ENCODE measurements around the gene C6orf47.

C6orf47 gene

DNA sequence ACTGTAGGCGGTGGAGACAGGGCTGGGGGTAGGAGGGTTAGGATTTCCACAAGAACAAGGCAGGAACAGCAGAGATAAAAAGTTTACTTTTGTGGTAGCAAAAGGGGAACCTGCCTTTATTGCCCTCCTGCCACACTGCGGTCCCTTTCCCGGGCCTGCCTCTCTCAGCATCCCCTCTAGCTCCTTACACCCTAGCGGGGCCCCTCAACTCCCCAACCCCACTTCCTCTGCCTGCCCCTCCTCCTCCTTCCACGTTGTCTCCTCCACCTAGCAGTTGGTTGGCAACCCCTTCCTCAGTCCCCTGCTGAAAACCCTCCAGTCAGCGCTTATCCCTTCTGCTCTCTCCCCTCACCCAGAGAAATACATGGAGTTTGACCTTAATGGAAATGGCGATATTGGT is 44.8 kb downstream of the C6orf47 start:
- DNase-seq (ENCODE audit: extremely low read depth in 1 of 2, low read depth in 1 of 2) = no peak

DNA sequence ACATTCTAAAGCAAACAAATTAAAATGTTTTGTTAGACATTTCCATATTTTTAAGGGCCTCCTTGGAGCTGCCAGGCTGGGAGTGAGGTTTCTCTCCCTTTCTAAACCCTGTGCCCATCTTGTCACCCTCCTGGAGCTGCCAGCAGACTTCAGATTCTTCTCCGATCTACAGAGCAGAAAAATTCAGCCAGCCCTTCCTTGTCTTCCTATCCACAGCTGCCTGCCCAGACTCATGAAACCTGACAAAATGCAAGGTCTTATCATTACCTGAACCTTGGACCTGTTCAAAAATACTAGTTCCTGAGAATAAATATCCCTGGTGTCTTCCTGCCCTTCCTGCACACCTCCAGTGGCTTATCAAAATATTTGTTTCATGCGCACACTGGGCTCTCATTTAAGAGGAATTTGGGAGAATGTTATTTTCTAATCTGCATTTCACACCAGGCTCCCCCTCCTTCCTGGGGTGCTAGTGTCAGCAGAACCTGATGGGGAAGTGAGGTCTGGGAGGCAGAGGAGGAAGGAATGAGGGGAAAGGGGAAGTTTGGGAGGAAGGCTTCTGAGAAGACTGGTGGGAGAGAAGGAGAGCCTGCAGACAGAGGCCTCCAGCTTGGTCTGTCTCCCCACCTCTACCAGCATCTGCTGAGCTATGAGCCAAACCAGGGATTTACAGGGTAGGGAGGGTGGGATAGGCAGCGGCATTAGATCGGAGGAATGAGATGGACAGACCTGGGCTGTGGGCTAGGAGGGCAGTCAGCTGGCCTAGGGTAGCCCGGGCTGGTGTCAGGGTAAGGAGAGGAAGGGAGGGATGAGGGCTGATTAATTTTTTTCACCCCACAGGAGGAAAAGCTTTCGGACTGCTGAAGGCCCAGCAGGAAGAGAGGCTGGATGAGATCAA is 45.6 kb downstream of the C6orf47 start, which contains the start of gene AIF1:
Gene AIF1 (plus strand): TSS at position 551 of the 895 bp plus-strand sequence. CDS start 96 bp downstream, at position 647.
- DNase-seq (ENCODE audit: extremely low read depth in 1 of 2, low read depth in 1 of 2) = no peak

GRCh38 chr6:31614075-31614619 is 46.4 kb downstream of the C6orf47 start:
- DNase-seq (ENCODE audit: extremely low read depth in 1 of 2, low read depth in 1 of 2) = no peak

GRCh38 chr6:31610968-31611367 is 49.6 kb downstream of the C6orf47 start:
- DNase-seq (ENCODE audit: extremely low read depth in 1 of 2, low read depth in 1 of 2) = no peak

GRCh38 chr6:31609519-31610406 is 50.8 kb downstream of the C6orf47 start:
- DNase-seq (ENCODE audit: extremely low read depth in 1 of 2, low read depth in 1 of 2) = no peak
